CD4-positive, alpha-beta T cell treated with Interleukin-15 for 1 hour (primary cell): Measurements from ENCODE around the gene OR2AT4.
"Not testable (repeated sequence)": the region's sequence is repeated elsewhere in the genome, so short reads cannot be mapped to it uniquely, and the experiment has no call there.

ENCODE experiments used
- DNase-seq: peaks from one replicate; pipeline ENCODE4 v3.0.0-alpha.2; 2020

OR2AT4 gene

GRCh38 chr11:75096456-75097172 lies at the start of gene OR2AT4:
OR2AT4 (minus strand) TSS chr11:75096876.
- DNase-seq: no peak

- DNase-seq: no peak
Measured at GRCh38 chr11:75145972-75146519, 49.4 kb upstream of the OR2AT4 start.

DNA sequence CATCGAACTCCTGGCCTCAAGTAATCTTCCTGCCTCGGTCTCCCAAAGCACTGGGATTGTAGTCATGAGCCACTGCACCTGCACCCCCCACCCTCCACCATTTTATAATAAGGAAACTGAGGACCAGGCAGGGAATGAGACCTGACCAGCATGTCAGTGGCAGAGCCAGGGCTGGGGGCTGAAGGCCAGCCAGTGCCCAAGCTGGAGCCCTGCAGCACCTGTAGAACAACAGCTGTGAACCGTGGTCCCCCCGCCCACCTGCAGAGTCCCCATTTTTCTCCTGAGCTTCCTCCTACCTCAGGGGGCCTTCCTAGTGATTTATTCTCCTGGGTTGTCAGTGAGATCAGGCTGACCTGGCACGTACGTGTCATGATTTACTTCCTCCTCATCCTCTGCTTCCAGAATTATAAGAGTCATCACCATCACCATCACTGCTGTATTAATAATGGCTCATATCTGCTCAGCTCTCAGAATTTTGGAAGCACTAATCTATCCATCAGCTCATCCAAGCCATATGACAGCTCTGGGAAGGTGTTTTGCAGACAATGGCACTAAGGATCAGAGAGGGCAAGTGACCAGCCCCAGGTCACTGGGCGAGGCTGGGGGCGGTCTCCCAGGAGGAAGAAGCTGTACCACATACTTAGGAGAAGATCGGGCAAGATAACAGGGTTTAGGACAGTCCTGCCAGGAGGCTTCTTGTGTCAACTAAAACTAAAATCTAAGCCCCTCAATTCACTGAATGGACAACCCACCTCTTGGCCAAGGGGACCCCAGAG lies 48.7 kb upstream of the OR2AT4 start:
- DNase-seq: no peak

DNA sequence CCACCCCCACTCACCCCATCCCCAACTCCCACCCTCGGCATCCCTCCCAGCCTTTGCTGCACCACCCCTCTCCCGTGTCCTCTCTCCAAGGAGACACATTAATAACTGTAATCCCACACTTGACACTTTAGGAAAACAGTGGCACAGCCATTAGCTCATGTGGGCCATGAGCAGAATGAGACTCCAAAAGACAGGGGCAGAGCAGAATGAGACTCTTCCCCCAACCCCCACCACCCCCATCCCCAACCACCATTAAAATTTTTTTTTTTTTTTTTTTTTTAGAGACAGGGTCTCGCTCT lies 48.0 kb upstream of the OR2AT4 start:
- no peak for DNase-seq

- no peak for DNase-seq
Measured at GRCh38 chr11:75143420-75143731, 46.7 kb upstream of the OR2AT4 start.

DNA sequence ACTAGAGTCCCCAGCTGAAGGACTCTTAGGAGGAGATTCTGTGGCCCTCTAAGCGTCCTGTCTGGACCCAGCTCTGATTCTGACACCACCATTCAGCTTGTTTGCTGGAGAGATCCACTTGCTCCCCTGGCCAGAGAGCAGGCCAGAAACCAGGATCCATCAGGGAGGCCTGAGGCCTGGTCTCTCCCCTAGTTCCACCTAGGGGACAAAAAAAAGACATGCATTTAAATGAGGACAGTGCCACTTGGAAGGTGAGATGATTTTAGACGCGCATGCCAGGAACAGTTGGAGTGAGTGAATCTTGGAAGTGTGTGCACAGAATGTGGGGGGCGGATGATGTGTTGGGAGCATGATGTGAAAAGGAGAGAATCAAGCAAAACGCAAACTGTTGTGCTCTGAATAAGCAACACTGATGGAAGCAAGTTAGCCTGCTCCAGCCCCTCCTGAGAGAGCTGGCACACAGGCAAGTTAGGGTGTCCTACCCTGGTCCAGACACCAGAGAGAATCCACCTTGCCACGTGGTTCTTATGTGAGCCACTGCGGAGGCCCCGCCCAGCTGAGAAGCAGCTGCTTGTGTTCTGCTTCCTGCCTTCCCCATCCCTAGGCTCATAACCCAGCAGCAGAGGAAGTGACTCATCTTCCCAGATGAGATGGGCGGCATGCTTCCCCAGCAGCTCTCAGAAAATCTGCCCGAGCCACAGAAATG lies 46.2 kb upstream of the OR2AT4 start:
- DNase-seq: peak; percentile 82

GRCh38 chr11:75141166-75141565 lies 44.5 kb upstream of the OR2AT4 start:
- DNase-seq: no peak

DNA sequence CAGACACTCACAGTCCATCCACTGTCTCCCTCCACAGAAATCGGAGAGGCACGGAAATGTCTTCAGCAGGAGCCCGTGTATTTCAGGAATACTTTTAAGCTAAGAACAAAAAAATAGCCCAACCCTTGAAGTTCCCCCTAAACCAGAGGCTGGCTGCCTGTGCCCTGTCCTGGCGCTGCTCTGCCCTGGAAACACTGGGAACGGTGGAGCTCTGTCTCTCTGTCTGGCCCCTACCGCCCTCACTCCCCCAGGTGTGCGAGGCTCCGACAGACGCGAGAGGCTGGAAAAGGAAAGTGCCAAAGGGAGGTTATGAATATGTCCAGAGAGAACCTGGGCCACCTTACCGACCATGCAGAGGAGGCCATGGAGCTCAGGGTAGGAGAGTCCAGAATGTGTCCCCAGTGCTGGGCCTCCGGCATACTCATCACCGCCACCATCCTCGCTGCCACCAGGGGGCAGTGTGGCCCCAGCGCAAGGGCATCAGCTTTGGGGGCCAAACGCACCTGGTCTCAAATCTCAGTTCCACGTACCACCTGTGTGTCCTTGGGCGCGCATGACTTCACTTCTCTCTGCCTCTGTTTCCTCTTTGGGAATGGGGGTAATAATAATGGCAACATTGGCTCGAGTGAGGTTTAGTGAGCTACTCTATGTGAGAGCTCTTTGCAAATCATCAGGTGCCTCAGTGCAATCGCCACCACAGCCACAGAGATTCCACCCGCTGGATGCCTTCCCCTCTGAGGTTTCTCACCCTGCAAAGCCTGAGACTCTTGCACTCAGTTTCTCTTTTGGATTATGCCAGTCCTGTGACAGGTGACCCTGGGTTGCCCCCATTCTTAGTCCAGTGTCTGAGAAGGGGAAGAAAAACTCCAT lies 43.8 kb upstream of the OR2AT4 start:
- peak; percentile 57 for DNase-seq

GRCh38 chr11:75135651-75136050 lies 39.0 kb upstream of the OR2AT4 start:
- no peak for DNase-seq

GRCh38 chr11:75135021-75135650 lies 38.5 kb upstream of the OR2AT4 start:
- no peak for DNase-seq

- no peak for DNase-seq
Measured at GRCh38 chr11:75133976-75134375, 37.3 kb upstream of the OR2AT4 start.

GRCh38 chr11:75132080-75132479 lies 35.4 kb upstream of the OR2AT4 start:
- DNase-seq: no peak

- DNase-seq: no peak
Measured at GRCh38 chr11:75126564-75126963, 29.9 kb upstream of the OR2AT4 start.

DNA sequence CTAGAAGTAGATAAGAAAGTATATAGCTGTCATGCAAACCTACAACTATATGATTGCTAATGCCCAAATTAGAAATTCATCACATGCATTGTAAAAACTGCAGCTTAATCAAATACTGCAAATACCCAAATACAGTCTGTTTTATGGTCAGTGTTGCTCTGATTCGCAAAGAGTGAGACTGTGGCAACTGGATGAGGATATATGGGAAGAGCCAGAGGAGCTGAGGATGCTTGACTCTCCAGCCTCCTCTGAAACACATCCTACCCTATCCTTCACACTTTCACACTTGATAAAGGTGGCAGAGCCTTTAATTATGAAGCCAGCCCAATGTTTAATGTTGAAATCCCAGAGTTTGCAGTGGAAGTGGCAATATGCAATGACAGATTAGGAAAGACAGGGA lies 21.9 kb upstream of the OR2AT4 start:
- no peak for DNase-seq

DNA sequence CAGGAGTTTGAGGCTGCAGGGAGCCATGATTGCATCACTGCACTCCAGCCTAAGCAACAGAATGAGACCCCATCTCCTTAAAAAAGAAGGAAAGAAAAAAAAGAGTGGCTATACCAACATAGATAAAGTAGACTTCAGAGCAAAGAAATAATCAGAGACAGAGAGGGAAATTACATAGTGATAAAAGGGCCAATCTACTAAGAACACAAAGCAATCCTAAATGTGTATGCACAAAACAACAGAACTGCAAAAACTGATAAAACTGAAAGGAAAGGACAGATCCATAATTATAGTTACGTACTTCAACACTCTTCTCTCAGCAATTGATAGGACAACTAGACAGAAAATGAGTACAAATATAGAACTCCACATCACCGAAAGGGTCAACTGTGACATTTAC lies 17.8 kb upstream of the OR2AT4 start:
- DNase-seq: no peak

DNA sequence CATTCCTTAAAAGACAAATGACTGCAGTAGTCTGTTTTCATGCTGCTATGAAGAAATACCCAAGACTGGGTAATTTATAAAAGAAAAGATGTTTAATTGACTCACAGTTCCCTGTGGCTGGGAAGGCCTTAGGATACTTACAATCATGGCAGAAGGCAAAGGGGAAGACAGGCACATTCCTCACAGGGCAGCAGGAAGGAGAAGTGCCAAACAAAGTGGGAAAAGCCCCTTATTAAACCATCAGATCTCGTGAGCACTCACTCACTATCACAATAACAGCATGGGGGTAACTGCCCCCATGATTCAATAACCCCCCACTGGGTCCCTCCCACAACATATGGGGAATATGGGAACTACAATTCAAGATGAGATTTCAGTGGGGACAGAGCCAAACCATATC lies 16.4 kb upstream of the OR2AT4 start:
- no peak for DNase-seq

- DNase-seq: no peak
Measured at GRCh38 chr11:75112200-75112599, 15.5 kb upstream of the OR2AT4 start.

GRCh38 chr11:75107187-75107586 lies 10.5 kb upstream of the OR2AT4 start:
- no peak for DNase-seq

DNA sequence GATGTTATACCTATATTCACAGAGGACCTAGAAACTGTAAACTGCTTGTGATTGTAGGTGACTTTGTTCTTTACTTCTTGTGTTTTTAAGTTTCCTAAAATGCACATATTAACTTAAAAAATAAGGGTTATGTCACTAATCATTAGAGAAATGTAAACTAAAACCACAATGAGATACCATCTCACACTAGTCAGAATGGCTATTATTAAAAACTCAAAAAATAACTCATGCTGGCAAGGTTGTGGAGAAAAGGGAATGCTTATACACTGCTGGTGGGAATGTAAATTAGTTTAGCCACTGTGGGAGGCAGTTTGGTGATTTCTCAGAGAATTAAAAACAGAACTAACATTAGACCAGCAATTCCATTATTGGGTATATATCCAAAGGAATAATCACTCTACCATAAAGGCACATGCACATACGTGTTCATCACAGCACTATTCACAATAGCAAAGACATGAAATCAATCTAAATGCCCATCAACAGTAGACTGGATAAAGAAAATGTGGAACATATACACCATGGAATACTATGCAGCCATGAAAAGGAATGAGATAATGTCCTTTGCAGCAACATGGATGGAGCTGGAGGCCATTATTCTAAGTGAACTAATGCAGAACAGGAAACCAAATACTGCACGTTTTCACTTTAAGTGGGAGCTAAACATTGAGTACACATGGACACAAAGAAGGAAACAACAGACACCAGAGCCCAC lies 9.4 kb upstream of the OR2AT4 start:
- DNase-seq: not testable (repeated sequence)

GRCh38 chr11:75105462-75105925 lies 8.8 kb upstream of the OR2AT4 start:
- DNase-seq: no peak

DNA sequence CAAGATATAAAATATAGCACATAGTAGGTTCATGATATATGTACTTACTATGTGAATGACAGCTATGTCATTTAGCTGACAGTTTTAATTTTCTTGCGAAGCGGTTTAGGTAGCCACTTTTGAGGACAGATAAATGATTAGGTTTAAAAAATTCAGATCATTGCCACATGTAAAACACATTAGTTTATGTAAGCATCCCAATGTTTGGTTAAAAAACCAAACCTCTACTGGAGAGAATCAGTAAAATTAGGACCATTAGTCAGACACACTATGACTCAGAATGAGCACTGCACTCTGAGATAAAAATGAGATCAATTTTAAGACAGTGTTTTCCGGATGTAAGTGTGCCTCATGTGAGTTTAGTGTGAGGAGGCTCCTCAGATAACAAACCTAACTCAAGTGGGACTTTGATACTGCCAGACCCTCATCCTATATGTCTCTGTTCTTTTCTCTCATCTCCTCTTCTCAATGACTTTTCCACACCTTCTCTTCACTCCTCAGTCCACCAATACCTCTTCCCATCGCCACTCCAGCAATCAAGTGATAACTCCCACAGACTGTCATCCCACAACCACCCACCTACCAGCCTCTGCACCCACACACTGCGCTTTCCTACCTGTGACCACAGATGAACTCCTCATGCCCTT lies 6.8 kb upstream of the OR2AT4 start:
- DNase-seq: no peak
